HepG2 (cell line): ENCODE data around the gene TUBG2. TPM values are rescaled to one million over a fixed set of nuclear protein-coding genes. Genes with fewer than 3 reads are reported as not detected.

Experiments used
- CEBPB ChIP-seq: IDR thresholded peaks from 2 replicates; pipeline ENCODE4 v1.6.1; 2011; ENCODE audit warnings: low read depth, low read length, improper control_type of control experiment, borderline replicate concordance
- DR1 ChIP-seq: sonication (generic); formaldehyde crosslinking; IDR thresholded peaks from 2 replicates; pipeline ENCODE4 v1.8.0; 2021; ENCODE audit warnings: mild to moderate bottlenecking, missing genetic modification reagents, inconsistent platforms
- EHMT2 ChIP-seq: fragments of 200-600 bp; sonication (generic); IDR thresholded peaks from 2 replicates; pipeline ENCODE4 v1.7.0; 2017; ENCODE audit warnings: antibody characterized with exemption, low read depth, low read length, borderline replicate concordance
- KAT2B ChIP-seq: fragments of 150-350 bp; IDR thresholded peaks from 2 replicates; pipeline ENCODE4 v1.6.1; 2014; ENCODE audit warnings: low read depth, low read length, borderline replicate concordance
- KDM4B ChIP-seq: sonication (generic); formaldehyde crosslinking; IDR thresholded peaks from 2 replicates; pipeline ENCODE4 v1.4.0; 2020; ENCODE audit warnings: missing genetic modification reagents
- PITX1 ChIP-seq: sonication (generic); formaldehyde crosslinking; IDR thresholded peaks from 2 replicates; pipeline ENCODE4 v1.5.1; 2020; ENCODE audit warnings: mild to moderate bottlenecking, missing genetic modification reagents
- ZC3H13 ChIP-seq: sonication (generic); formaldehyde crosslinking; IDR thresholded peaks from 2 replicates; pipeline ENCODE4 v1.8.1; 2023; ENCODE audit warnings: mild to moderate bottlenecking, missing genetic modification reagents, moderate library complexity
- ZFP37 ChIP-seq: sonication (generic); formaldehyde crosslinking; IDR thresholded peaks from 2 replicates; pipeline ENCODE4 v1.4.0; 2020; ENCODE audit warnings: missing genetic modification reagents, borderline replicate concordance
- ZFP41 ChIP-seq: sonication (generic); formaldehyde crosslinking; IDR thresholded peaks from 2 replicates; pipeline ENCODE4 v1.4.0; 2020; ENCODE audit warnings: mild to moderate bottlenecking, missing genetic modification reagents, borderline replicate concordance
- polyA plus RNA-seq, 8 experiments: library from polyadenylated mRNA; depleted of rRNA in 3 of 8; stranded (reverse) in 7 of 8; unstranded in 1 of 8; fragments of >200 nt; fragmentation: Illumina TruSeq in 4 of 8; extraction: Trizol in 4 of 8; gene quantifications; 2 replicates each; pipeline versions ENCODE4 v1.2.1 to v1.2.3, GENCODE V29; 2011 to 2016; ENCODE audit warnings: low read depth in 4 of 8, missing spikeins in 1 of 8, mixed read lengths in 1 of 8; ENCODE audit not compliant: insufficient read depth in 1 of 8
- total RNA-seq, 5 experiments: library from RNA; depleted of rRNA; stranded (reverse); fragments of >200 nt; fragmentation: Illumina TruSeq; extraction: Trizol; gene quantifications; 2 replicates each; pipeline ENCODE4 v1.2.3, GENCODE V29; 2016; ENCODE audit warnings: low read depth in 1 of 5
- TF ChIP-seq, protein P1 (sequence below): sonication (generic); formaldehyde crosslinking; IDR thresholded peaks from one replicate; pipeline ENCODE4 v1.5.1; 2020; ENCODE audit warnings: mild to moderate bottlenecking, missing genetic modification reagents; ENCODE audit errors: not compliant biosample characterization
- TF ChIP-seq, protein P2 (sequence below): sonication (generic); formaldehyde crosslinking; conservative IDR thresholded peaks from 2 replicates; pipeline ENCODE4 v1.4.0; 2020; ENCODE audit warnings: missing genetic modification reagents
- TF ChIP-seq, protein P3 (sequence below): sonication (generic); formaldehyde crosslinking; IDR thresholded peaks from 2 replicates; pipeline ENCODE4 v1.8.1; 2023; ENCODE audit warnings: missing genetic modification reagents, mild to moderate bottlenecking, borderline replicate concordance
- TF ChIP-seq, protein P4 (sequence below): sonication (generic); formaldehyde crosslinking; IDR thresholded peaks from 2 replicates; pipeline ENCODE4 v1.4.0; 2020; ENCODE audit warnings: missing genetic modification reagents, borderline replicate concordance
- TF ChIP-seq, protein P5 (sequence below): sonication (generic); formaldehyde crosslinking; IDR thresholded peaks from 2 replicates; pipeline ENCODE4 v1.8.0; 2023; ENCODE audit warnings: mild to moderate bottlenecking, missing genetic modification reagents

Gene TUBG2
- total and polyA plus RNA-seq, 2 of the 13 experiments (the other 11 are each of a cell fraction or from before 2014, with no cell fraction given), result 16.0 to 42.3 TPM

DNA sequence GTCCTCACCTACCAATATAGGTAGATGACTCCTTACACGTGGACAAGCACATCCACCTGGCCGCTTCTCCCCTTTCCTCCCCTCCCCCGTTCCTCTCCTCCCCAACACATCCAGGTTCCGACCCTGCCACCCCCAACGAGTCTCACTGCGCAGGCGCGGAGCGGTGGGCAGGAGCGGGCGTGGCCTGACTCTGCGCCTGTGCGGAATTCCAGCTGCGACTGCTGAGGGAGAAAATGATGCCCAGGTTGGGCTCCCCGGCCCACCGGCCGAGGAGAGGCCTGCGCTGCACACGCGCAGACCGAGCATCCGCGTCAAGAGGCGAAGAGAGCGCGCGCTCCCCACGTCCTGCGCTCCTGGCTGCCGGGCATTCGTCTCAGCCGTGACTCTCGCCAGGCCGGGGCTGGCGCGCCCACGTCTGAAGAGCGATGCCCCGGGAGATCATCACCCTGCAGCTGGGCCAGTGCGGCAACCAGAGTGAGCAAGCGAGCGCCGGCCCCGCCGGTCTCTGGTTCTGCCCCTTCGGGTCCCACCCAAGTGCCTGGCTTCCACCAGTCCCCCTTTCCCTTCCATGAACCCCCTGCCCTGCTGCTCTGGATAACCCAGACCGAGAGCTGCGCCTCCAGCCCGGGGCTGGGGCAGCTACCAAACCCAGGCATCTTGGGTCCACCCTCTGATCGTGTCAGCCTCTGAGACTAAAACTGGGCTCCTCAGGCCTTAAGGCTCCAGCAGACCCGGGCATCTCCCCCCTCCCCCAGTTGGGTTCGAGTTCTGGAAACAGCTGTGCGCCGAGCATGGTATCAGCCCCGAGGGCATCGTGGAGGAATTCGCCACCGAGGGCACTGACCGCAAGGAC, at the start of gene TUBG2 (continued):
- TF ChIP-seq, protein P1, sequence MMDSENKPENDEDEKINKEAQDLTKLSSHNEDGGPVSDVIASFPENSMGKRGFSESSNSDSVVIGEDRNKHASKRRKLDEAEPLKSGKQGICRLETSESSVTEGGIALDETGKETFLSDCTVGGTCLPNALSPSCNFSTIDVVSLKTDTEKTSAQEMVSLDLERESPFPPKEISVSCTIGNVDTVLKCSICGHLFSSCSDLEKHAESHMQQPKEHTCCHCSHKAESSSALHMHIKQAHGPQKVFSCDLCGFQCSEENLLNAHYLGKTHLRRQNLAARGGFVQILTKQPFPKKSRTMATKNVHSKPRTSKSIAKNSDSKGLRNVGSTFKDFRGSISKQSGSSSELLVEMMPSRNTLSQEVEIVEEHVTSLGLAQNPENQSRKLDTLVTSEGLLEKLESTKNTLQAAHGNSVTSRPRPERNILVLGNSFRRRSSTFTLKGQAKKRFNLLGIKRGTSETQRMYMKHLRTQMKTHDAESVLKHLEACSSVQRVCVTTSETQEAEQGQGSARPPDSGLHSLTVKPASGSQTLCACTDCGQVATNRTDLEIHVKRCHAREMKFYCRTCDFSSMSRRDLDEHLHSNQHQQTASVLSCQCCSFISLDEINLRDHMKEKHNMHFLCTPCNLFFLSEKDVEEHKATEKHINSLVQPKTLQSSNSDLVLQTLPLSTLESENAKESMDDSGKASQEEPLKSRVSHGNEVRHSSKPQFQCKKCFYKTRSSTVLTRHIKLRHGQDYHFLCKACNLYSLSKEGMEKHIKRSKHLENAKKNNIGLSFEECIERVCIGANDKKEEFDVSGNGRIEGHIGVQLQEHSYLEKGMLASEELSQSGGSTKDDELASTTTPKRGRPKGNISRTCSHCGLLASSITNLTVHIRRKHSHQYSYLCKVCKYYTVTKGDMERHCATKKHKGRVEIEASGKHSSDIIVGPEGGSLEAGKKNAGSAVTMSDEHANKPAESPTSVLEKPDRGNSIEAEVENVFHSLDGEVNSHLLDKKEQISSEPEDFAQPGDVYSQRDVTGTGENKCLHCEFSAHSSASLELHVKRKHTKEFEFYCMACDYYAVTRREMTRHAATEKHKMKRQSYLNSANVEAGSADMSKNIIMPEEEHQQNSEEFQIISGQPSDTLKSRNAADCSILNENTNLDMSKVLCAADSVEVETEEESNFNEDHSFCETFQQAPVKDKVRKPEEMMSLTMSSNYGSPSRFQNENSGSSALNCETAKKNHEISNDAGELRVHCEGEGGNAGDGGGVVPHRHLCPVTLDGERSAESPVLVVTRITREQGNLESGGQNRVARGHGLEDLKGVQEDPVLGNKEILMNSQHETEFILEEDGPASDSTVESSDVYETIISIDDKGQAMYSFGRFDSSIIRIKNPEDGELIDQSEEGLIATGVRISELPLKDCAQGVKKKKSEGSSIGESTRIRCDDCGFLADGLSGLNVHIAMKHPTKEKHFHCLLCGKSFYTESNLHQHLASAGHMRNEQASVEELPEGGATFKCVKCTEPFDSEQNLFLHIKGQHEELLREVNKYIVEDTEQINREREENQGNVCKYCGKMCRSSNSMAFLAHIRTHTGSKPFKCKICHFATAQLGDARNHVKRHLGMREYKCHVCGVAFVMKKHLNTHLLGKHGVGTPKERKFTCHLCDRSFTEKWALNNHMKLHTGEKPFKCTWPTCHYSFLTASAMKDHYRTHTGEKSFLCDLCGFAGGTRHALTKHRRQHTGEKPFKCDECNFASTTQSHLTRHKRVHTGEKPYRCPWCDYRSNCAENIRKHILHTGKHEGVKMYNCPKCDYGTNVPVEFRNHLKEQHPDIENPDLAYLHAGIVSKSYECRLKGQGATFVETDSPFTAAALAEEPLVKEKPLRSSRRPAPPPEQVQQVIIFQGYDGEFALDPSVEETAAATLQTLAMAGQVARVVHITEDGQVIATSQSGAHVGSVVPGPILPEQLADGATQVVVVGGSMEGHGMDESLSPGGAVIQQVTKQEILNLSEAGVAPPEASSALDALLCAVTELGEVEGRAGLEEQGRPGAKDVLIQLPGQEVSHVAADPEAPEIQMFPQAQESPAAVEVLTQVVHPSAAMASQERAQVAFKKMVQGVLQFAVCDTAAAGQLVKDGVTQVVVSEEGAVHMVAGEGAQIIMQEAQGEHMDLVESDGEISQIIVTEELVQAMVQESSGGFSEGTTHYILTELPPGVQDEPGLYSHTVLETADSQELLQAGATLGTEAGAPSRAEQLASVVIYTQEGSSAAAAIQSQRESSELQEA (CRISPR knock-in tag), result peak; percentile 55
- TF ChIP-seq KAT2B (no peak), ZC3H13 (CRISPR knock-in tag) (peak; percentile 27; the same call in 1 of the 2 replicates), DR1 (CRISPR knock-in tag) (peak; percentile 79; the same call in 1 of the 2 replicates), EHMT2 (no peak), ZFP37 (0 out of 2 replicates have a peak, but pooled peaks have one; percentile 49), PITX1 (peak; percentile 81), ZFP41 (CRISPR knock-in tag) (no peak), CEBPB (no peak), KDM4B (CRISPR knock-in tag) (peak; percentile 95)
- TF ChIP-seq, protein P2, sequence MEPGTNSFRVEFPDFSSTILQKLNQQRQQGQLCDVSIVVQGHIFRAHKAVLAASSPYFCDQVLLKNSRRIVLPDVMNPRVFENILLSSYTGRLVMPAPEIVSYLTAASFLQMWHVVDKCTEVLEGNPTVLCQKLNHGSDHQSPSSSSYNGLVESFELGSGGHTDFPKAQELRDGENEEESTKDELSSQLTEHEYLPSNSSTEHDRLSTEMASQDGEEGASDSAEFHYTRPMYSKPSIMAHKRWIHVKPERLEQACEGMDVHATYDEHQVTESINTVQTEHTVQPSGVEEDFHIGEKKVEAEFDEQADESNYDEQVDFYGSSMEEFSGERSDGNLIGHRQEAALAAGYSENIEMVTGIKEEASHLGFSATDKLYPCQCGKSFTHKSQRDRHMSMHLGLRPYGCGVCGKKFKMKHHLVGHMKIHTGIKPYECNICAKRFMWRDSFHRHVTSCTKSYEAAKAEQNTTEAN (CRISPR knock-in tag), result 0 out of 2 replicates have a peak, but pooled peaks have one; percentile 44
- TF ChIP-seq, protein P3, sequence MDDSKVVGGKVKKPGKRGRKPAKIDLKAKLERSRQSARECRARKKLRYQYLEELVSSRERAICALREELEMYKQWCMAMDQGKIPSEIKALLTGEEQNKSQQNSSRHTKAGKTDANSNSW (CRISPR knock-in tag), result peak; percentile 70; the same call in 1 of the 2 replicates
- TF ChIP-seq, protein P4, sequence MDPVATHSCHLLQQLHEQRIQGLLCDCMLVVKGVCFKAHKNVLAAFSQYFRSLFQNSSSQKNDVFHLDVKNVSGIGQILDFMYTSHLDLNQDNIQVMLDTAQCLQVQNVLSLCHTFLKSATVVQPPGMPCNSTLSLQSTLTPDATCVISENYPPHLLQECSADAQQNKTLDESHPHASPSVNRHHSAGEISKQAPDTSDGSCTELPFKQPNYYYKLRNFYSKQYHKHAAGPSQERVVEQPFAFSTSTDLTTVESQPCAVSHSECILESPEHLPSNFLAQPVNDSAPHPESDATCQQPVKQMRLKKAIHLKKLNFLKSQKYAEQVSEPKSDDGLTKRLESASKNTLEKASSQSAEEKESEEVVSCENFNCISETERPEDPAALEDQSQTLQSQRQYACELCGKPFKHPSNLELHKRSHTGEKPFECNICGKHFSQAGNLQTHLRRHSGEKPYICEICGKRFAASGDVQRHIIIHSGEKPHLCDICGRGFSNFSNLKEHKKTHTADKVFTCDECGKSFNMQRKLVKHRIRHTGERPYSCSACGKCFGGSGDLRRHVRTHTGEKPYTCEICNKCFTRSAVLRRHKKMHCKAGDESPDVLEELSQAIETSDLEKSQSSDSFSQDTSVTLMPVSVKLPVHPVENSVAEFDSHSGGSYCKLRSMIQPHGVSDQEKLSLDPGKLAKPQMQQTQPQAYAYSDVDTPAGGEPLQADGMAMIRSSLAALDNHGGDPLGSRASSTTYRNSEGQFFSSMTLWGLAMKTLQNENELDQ (CRISPR knock-in tag), result no peak
- TF ChIP-seq, protein P5, sequence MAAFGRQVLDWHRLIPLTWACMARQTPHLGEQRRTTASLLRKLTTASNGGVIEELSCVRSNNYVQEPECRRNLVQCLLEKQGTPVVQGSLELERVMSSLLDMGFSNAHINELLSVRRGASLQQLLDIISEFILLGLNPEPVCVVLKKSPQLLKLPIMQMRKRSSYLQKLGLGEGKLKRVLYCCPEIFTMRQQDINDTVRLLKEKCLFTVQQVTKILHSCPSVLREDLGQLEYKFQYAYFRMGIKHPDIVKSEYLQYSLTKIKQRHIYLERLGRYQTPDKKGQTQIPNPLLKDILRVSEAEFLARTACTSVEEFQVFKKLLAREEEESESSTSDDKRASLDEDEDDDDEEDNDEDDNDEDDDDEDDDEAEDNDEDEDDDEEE, result peak; percentile 88
